ENCODE data around the gene SMPX.

The SMPX gene

DNA sequence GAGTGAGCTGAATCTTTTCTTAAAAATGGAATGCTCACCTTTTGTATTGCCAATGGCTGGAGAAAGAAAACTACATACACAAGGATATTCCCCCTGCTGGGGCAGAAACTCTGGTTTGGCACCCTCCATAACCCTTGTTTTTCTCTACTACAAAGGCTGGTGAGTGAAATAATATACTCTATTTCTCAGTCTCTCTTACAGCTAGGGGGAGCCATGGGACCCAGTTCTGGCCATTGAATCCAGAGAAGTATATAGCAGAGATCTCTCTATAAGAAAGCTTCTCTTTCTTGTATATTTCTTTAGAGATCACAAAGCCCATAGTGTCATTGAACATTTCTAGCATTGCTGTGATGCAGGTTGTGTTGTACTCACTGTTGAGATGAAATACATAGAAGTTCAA lies 49.8 kb downstream of the SMPX start:
- no peak for DNase-seq

DNA sequence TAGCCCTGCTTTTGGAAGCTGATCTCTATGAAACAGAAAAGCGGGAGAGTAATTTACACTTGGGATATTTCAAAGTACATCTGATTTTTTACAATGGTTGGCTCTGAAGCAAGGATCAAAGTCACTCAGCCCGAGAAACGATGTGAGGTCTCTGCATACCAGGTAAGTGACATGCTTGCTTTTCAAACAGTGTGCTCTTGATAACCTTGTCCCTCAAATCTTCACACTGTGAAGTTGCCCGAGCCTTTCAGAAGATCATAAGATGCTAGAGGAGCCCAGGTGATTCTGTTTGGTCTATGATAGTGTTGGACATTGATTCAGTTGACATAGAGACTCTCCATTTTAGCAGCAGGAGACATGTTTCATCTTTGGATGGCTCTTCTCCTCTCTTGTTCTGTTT lies 52.7 kb downstream of the SMPX start:
- DNase-seq, result no peak

DNA sequence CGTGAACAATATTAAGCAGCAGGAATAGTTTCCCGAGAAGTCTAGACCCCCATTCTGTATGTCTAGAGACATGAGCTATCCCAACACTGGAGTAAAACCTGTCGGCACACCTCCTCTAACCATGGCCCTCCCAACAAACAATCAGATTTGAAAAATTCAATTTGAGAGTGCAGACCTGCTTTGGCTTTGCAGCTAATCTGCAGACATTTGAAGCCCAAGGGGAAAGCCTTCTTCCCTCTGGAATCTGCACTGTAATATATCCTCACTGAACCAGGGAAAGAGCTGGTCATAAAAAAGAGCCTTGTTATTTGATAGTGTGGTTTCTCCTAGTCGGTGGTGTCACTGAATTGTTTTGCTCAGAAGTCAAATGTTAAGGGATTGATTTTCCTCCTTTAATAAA lies 55.2 kb downstream of the SMPX start:
- DNase-seq, result no peak

DNA sequence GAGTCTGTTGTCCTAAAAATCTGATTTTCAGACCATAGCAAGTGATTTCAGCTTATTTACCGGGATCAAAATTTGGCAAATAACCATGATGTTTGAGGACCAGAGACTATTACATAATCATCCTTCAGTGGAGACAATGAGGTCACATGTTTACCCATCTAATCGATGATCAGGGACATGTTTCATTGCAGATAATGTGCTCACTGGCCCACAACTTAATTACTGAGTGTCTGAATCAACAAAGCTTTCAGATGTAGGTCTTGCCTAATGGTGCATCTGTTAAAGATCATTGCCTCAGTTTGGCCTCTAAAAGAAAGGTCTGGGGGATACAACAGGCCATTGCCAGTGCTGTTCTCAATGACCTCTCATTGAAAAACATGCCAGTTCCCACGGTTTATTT lies 56.9 kb downstream of the SMPX start:
- DNase-seq, result peak; percentile 0

DNA sequence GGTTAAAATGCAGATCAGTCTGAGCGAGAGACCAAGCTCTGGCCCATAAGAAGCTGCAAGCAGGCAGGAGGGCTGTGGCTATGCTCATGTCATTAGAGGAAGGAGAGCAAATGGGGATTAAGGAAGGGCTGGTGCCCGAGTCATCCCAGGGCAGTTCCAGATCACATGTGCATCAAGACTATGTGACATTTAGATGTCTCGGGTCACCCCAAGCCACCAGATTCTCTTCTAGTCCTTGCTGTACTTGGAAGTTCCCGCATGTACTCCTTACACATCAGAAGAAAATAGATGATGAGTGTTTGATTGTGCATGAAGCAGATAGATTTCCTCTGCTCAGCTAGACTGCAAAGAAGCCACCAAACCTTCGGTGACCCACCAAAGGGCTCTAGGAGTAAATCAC lies 57.6 kb downstream of the SMPX start:
- no peak for DNase-seq

DNA sequence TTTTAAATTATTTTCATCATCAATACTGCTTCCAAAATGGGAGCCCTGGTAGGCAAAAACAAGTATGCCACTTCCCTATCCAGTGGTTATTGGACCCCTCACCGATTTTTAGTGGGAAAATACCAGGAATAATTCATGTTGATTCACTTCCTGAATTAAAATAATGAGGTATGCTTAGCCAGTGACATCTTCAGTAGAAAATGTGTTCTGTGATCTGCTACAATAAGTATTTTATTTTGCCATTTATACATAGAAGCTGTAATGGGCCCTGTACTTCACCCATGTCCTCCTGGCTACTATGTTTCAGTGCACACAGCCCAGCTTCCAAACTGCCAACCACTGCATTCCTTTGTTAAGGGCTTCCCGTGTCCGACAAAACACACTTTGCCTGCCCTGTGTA lies 58.8 kb downstream of the SMPX start:
- peak; percentile 15 for DNase-seq

DNA sequence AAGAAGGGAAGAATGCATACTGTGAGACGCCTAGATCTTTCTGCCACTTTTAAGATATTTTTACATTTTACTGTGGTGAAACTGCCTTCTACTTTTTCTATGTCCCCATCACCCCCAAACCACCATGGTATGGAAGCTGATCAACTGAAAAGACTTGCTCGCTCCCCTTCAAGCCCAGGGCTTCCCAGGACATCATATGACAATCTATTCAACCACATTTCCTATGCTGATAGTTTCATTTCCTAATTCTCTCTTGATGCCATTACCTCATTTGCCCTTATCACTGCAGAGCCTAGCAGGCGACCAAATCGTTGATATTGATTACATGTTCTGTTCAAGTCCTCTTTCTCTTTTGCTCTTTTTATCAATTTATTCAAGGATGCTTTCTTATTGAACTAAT lies 59.6 kb downstream of the SMPX start:
- DNase-seq, result no peak

DNA sequence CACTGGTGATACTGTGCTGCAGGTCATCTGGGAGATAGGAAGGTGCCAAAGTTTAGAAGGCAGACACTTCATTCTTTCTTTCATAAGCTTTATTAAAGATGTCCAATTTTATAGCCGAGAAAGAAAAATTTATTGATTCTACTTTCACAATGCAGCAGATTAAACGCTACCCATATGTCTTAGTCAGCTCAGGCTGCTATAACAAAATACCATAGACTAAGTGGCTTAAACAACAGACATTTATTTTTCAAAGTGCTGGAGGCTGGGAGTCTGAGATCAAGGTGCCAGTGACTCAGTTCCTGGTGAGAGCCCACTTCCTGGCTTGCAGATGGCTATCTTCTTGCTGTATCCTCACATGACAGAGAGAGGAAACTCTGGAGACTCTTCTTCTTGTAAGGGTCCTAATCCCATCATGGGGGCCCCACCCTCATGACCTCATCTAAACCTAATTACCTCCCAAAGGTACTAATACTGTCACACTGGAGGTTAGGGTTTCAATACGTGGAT lies 66.4 kb downstream of the SMPX start:
- peak; percentile 26 for DNase-seq

DNA sequence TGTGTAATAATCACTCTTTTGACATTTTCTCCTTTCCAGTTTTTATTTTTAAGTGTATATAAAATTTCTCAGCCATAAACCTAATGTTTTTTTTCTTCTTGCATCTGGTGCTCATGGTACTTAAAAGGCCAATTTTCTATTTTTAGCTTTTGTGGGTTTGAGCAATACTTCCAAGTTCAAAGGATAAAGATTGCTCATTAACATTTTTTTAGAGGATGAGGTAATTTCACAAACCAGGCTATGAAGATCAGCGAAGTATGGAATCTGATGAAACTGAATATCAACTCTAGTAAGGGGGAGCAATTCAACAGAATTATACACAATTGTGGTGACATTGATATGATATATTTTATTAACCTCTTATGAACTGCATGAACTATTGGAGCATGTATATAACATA lies 74.0 kb downstream of the SMPX start:
- DNase-seq, result peak; percentile 70

DNA sequence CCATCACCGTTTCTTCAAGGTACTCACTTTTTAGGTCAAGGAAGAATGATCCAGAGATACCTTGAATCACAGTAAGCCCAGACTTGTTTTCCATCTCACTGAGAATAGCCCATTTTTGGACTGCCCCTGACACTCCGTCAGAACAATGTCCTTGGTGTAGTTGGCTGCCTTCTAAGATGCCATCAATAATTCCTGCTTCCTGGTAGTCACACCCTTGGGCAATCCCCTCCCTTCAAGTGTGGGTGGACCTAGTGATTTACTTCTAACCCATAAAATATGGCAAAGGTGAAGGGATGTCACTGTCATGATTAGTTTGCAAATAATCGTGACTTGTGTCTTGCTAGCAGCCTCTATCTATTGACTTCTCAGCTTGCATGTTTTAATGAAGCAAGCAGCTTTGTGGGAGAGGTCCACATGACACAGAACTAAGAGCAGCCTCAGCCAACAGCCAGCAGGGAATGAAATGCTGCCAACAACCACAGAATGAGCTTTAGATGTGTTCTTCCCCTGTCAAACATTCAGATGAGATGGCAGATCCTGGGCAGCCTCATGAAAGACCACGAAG lies 79.8 kb downstream of the SMPX start:
- DNase-seq, result no peak

DNA sequence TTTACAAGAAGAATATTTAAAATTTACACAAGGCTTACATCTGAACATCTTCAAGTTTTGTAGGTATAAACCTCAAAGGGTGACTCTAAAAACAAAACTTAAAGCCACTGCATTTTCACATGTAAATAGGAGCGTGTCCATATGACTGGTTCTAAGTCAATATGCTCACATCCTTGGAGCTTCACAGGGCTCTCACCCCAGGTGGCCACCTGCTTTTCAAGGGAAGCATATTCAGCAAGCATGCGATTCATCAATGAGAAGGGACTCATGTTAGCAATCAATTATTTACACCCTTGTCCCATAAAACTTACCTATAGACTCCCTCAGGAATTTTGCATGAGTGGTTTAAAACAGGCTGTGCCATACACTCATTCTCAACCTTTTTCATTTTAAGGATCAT lies 82.0 kb downstream of the SMPX start:
- no peak for DNase-seq

DNA sequence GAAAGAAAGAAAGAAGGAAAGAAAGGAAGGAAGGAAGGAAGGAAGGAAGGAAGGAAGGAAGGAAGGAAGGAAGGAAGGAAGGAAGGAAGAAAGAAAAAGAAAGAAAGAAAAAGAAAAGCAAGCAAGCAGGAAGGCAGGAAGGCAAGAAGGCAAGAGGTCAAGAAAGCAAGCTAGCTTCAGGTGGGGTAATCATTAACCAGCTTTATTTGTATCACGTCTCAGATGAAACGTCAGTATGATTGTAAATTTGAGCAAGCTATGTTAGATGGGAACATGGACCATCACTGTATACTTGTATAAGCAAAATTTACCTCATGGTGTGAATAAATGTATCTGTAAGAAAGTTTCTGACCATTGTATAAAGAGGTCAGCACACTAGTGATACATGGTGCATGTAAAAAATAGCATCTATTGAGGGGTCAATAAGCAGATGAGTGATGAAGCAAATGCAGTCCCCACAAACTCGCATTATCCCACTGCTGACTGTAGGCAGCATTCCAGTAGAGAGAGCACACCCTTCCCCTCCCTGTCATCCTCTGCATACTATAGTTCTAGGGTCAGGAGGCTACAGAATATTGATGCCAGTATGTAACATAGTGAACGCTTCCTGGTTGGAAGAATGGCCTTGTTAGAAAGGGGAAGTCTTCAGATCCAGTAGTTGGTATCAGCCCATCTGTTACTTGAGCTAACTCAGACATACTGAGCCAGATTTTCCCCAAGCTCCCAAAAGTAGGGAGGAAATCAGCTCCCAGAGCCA lies 83.3 kb downstream of the SMPX start:
- no peak for DNase-seq

DNA sequence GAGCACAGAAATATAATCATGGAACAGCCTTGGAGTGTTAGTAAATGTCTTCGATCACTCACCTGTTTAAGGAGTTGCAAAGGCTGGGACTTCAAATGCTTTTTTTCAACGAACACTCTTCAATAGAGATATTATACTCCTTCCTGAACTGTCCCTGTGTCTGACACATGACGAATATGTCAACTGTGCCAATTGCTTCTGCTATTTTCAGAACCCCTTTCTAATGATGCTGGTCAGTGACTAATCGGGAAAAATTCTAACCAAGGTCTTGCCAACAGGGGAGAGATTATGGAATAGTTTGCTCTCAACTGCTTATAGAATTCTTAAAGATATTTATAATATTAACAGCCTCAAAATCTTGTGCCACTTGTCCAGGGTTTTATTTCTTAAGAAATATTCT lies 91.2 kb downstream of the SMPX start:
- DNase-seq, result peak; percentile 21

DNA sequence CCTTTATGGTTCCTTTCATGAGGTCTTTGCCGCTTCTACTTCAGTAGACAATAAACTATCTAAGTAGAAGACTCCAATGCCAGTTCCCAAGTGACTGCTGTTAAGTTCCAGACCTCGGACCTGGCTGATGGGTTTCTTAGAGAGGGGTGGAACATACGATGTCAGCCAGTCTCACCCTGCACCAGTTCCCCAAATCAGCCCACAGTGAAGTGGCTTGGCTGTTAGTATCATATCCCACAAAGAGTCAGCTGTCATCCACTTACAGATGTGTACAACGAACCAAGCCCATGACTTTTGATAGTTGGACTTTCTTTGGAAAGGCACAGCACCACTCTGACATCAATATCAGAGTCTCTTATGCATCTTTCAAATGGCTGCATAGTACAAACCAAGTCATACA lies 91.7 kb downstream of the SMPX start:
- no peak for DNase-seq

DNA sequence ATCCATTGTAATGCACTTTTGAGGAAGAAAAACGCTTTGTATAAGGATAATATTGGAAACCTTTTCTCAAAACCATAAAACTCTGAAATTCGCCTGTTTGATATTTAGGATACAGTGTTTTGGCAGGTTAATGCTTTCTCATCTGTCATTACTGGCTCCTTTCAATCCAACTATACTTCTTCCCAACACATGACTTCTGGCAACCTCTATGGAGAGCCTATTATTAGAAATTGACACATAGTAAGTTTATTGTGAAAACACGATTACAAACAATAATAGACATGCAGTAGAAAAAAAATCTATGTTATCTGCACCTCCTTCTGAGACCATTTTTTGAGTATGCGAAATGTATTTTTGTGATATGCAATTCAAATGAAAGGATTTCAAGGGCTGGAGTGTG lies 95.2 kb downstream of the SMPX start:
- DNase-seq, result no peak

DNA sequence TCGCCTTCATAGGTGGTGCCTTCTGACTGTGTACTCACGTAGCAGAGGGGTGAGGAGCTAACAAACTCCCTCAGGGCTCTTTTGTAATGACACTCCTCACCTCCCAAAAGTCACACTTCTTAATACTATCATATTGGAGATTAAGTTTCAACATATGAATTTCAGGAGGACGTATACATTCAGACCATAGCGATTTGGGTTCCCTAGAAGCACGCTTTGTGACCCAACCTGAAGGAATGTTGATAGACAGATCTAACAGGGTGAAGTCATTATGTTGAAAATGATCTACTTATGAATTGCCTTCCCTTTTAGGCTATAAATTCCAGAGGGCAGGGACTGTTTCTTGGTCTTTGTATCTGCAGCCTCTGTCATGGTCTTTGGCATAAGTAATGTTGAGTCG lies 96.6 kb downstream of the SMPX start:
- DNase-seq, result no peak

DNA sequence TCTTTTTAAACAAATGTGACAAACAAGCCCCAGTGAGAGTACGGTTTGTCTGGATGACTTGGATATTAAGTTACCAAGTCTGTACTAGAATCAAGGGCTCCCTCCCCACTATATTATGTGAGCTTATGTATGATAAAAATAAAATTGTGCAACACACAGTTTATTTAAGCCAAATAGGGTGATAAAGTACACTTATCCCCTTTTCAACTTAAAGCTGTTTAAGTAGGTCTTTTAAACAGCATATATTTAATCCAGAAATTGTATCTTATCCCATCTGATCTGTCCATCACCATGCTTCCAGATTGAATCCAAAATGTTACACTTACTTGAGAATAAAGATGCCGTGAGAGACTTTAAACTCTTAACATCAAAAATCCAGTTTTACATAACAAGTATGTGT lies 97.8 kb downstream of the SMPX start:
- DNase-seq, result no peak

DNA sequence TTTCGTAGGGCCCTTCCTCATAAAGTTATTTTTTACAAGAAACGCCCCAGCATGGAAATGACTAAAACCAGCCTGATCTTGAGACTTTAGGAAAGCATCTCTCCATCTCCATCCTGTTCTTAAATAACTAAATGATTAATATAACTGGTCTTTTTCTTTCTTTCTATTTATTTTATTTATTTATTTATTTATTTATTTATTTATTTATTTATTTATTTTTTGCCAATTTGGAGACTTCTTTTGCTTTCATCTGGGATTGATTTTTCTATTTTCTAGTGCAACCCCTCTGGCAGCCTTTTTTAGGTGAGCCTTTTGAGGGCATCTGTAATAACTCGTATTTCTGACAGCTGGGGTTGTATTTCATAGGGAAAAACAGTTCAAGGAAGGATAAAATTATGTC lies 98.6 kb downstream of the SMPX start:
- no peak for DNase-seq

DNA sequence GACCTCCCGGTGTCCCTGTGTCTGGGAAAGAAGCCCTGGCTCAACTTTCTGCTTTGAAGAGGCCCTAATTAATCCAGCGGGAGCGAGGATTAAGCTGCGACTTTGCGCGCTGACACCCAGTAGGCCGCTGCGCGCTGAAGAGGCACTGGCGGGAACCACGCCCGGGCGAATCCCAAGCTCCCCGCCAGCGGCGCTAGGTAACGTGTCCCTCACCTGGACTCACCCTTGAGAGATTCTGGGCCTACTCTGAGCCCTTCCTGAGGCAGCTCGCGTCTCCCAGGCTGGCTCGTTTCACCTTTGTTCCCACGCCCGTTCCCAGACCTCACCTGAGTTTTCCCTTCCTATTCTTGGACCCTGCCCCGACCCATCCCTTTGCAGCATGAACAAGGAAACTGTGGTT lies 99.2 kb downstream of the SMPX start:
- DNase-seq, result no peak

DNA sequence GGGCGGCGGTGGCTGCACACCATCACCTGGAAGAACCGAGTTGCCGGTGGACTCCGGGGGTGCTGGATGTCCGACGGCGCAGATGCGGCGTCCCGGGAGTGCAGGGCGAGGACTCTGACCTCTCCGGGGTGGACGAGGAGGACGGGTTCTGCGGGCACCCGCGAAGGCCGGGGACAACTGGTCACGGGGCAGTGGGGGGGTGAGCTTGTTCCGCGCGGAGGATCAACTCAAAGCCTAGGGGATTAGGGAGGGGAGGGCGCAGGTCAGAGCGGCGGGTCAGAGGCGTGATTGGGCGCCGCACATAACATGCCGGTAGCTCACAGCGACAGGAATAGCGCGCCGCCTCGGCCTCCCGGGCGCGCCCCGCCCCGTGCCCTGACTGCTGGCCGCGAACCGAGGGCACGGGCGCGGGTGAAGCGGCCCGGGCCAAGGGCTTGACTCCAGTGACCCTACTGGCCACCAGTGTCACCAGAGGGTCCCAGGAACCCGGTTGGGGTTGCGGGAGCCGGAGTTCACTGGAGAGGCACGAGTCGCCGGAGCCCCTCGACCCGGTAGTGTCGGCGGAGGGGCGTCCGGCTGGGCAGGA lies 99.7 kb downstream of the SMPX start, which contains the start of gene KLHL34:
KLHL34 (minus strand) TSS at position 179 of the 586 bp plus-strand sequence. CDS start 542 bp downstream, outside the sequence.
- no peak for DNase-seq

DNA sequence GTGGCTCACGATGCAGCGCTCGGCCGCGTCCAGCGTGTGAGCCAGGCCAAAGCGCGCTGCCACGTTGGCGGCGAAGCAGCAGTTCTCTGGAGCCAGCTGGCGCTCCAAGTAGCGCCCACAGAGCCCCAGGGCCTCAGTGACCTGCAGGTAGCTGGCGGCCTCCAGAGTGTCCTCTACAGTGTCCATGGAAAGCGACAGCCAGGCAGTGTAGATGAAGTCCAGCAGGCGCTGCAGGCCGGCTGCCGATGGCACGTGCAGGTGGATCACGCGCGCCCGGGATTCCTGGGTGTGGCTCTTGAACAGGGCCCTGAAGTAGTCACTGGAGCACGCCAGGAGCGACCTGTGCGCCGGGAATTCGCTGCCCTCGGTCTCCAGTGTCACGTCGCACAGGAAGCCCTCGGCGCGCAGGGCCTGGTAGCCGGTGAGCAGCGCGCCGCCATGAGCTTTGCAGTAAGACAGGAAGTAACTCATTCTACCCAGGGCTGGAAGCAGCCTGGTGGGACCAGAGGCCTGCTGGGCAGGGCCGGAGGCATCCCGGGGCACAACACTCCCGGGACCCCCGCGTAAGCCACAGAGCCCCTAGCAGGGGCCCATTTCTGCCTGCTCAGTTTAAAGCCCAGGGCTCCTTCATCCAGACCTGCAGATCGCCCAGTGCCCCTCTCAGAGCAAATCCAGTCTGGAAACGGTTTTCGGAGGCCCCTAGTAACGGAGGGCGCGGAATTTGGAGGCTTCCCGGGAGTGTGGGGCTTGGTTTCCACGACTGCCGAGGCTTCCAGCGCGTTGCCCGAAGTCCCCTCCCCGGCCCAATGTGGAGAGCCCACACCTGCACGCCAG lies 100.4 kb downstream of the SMPX start:
- DNase-seq, result no peak

DNA sequence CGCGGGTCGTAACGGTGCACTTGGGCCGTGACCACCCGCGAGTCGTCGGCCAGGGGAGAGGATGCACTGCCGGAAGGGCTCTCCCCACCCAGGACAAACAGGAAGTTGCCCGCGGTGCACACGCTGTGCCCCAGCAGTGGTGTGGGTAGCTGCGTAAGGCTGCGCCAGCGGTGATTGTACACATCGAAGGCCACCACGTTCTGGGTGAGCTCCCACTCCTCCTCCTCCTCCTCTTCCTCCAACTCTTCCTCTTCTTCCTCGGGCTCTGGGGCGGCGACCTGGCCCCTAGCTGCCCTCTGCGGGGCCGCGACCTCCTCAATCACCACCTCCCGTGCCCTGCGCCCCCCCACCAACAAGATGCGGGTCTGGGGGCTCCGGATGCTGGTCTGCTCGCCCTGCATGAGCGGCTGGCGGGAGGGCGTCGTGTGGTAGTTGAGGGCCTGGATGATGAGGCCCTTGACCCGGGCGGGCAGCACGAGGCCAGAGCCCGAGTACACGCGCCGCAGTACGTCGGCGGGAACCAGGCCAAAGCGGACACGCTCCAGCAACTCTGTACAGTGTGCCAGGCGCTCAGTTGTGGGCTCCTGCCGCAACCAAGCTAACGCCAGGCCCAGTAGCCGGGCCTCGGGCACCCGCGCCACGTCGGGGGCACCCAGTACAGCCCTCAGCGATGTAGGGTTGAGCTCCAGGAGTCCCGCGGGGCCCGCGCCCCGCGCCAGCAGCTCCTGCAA lies 101.2 kb downstream of the SMPX start:
- no peak for DNase-seq

Measured in HCEC 1CT (cell line).